GM10266 (cell line): ENCODE measurements around the gene ATP7A.

Experiments used
- DNase-seq: peaks from one replicate; pipeline ENCODE4 v3.0.0; 2012; ENCODE audit errors: extremely low spot score
- CTCF ChIP-seq: IDR thresholded peaks from 2 replicates; pipeline ENCODE4 v1.5.1; 2012; ENCODE audit warnings: mild to moderate bottlenecking, low read depth; ENCODE audit not compliant: control insufficient read depth, insufficient read depth; ENCODE audit errors: missing control alignments

The ATP7A gene

GRCh38 chrX:77962068-77962902 is 51.8 kb downstream of the ATP7A start:
- DNase-seq = no peak
- TF ChIP-seq CTCF = no peak

DNA sequence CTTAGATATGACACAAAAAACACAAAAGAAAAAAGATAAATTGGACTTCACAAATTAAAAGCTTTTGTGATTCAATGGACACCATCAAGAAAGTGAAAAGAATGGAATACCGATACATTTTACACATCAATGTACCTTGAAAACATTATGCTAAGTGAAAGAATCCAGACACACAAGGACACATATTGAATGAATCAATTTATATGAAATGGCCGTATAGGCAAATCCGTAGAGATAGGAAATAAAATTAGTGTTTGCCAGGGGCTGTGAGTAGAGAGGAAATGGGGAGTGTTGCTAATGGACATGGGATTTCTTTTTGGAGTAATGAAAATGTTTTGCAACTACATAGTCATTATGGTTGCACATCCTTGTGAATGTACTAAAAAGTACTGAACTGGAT is 55.9 kb downstream of the ATP7A start:
- TF ChIP-seq CTCF = no peak
- no peak for DNase-seq

DNA sequence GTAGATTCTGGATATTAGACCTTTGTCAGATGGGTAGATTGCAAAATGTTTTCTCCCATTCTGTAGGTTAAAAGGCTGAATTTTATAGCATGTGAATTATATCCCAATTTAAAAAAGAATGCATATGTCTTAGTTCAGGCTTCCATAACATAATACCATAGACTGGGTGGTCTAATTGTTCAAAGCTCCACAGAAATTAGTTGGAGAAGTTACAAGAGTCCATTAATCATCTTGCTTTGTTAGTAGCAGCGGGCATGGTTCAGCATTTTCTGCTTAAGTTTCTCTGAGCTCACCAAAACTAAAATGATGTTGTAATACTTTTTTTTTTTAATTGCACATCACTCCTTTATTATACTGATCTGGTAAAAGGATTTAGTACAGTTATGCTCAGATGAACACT is 57.1 kb downstream of the ATP7A start:
- no peak for DNase-seq

DNA sequence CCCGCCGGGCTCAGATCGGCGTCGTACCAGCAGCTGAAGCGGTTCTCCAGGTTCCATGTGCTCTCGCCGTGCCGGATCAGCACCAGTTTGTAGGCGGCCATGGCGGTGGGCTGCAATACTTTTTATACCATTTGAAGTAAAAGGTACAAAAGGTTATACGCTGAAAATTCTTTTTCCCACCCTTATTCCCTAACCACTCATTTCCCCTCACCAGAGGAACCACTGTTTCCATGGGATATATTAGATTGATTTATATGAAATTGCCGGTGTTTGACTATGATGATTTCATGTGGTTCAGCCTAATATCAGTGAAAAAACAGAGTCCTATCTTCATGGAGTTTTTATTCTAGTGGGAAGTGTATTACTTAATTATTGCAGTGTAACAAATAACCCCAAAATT is 59.0 kb downstream of the ATP7A start, which contains the start of gene PGAM4:
PGAM4 (minus strand) TSS at position 101 of the 400 bp plus-strand sequence; CDS start at position 101, 0 bp downstream.
- TF ChIP-seq CTCF = no peak
- DNase-seq = no peak

More for the DNA sequence above, 57.1 kb downstream of the ATP7A start:
- no peak for TF ChIP-seq CTCF

- TF ChIP-seq CTCF = no peak
- no peak for DNase-seq
These were observed 65.3 kb downstream of the ATP7A start for GRCh38 chrX:77975755-77976154.

DNA sequence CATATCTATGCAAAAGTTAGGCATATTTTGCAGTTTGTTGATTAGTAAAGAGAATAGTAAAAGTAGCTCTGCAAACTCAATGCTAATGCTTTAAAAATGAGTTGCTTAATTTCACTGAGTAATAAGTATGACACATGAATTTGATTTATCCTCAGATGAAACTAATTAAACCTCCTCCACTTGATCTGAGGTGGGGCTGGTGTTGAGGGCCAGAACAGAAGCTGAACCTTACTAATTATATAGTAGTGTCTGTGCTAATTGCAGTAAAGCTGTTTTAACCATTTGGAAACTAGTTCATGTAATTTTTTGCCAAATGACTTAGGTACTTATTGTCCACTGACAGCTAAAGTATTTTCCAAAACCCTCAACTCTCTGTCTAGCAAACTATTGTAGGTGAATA is 66.6 kb downstream of the ATP7A start:
- DNase-seq = no peak
- TF ChIP-seq CTCF = no peak

GRCh38 chrX:77977518-77977917 is 67.0 kb downstream of the ATP7A start:
- no peak for TF ChIP-seq CTCF
- no peak for DNase-seq
